GM12872 (cell line): ENCODE results near the gene F13B.

Experiments used
- CTCF ChIP-seq: IDR thresholded peaks from 3 replicates; pipeline ENCODE4 v1.5.1; 2011; ENCODE audit warnings: low read depth, mild to moderate bottlenecking, low read length, moderate library complexity; ENCODE audit not compliant: insufficient read depth

F13B gene

GRCh38 chr1:197017558-197018146, 49.4 kb downstream of the F13B start:
- TF ChIP-seq CTCF = no peak

- TF ChIP-seq CTCF = no peak
Observed at GRCh38 chr1:197016751-197017150, 50.3 kb downstream of the F13B start.

- TF ChIP-seq CTCF = no peak
Observed at GRCh38 chr1:197013234-197013633, 53.8 kb downstream of the F13B start.

- no peak for TF ChIP-seq CTCF
Observed at GRCh38 chr1:197011614-197012013, 55.4 kb downstream of the F13B start.

GRCh38 chr1:197008861-197009260, 58.2 kb downstream of the F13B start:
- no peak for TF ChIP-seq CTCF

GRCh38 chr1:197003132-197003531, 63.9 kb downstream of the F13B start:
- no peak for TF ChIP-seq CTCF

- no peak for TF ChIP-seq CTCF
Observed at GRCh38 chr1:197001828-197002227, 65.2 kb downstream of the F13B start.
